Activated T-cell treated with anti-CD3 and anti-CD28 coated beads, Interleukin-2, amount 50 U/mL, for 72 hours (primary cell): Measurements from ENCODE around the gene WDR81. TPM values are rescaled to one million over a fixed set of nuclear protein-coding genes. Genes with fewer than 3 reads are reported as not detected.
A peak's percentile ranks its signal among the peaks of the same experiment; 100 is the strongest.
"Not testable (repeated sequence)": the region's sequence is repeated elsewhere in the genome, so short reads cannot be mapped to it uniquely, and the experiment has no call there.

Source experiments
- ATAC-seq, 2 donors: fragments of 150-1000 bp; cut with Tn5 transposase; replicated peaks in 1 of 2; 2 replicates each; pipeline ENCODE4 v1.10.0; 2021; ENCODE audit warnings: moderate library complexity in 2 of 2, mild to moderate bottlenecking in 1 of 2
- DNase-seq, 2 donors: peaks; one replicate each; pipeline ENCODE4 v3.0.0; 2021 to 2022; ENCODE audit warnings: mixed read lengths in 1 of 2
- H3K27ac Mint-ChIP-seq: one replicate; pipeline ENCODE4 v1.8.0; 2022; ENCODE audit warnings: mild to moderate bottlenecking, moderate library complexity, mixed read lengths
- H3K27me3 Mint-ChIP-seq: one replicate; pipeline ENCODE4 v1.8.0; 2022; ENCODE audit warnings: low read depth, mixed read lengths
- H3K36me3 Mint-ChIP-seq, 2 donors: one replicate each; pipeline ENCODE4 v1.8.0; 2022; ENCODE audit warnings: mixed read lengths in 2 of 2, mild to moderate bottlenecking in 1 of 2; ENCODE audit not compliant: insufficient read depth in 2 of 2
- H3K4me1 Mint-ChIP-seq: one replicate; pipeline ENCODE4 v1.8.0; 2022; ENCODE audit warnings: low read depth, mixed read lengths
- H3K4me3 Mint-ChIP-seq, 2 donors: one replicate each; pipeline ENCODE4 v1.8.0; 2022; ENCODE audit warnings: mild to moderate bottlenecking in 2 of 2, mixed read lengths in 2 of 2, moderate library complexity in 2 of 2
- H3K9me3 Mint-ChIP-seq, 2 donors: one replicate each; pipeline ENCODE4 v1.8.0; 2022; ENCODE audit warnings: mixed read lengths in 2 of 2
- total RNA-seq, 2 donors: library from RNA; stranded (reverse); gene quantifications; one replicate each; pipeline ENCODE4 v1.2.3, GENCODE V29; 2022

The WDR81 gene
- total RNA-seq, 2 donors from 2014 or later: 9.4 to 11.2 TPM

DNA sequence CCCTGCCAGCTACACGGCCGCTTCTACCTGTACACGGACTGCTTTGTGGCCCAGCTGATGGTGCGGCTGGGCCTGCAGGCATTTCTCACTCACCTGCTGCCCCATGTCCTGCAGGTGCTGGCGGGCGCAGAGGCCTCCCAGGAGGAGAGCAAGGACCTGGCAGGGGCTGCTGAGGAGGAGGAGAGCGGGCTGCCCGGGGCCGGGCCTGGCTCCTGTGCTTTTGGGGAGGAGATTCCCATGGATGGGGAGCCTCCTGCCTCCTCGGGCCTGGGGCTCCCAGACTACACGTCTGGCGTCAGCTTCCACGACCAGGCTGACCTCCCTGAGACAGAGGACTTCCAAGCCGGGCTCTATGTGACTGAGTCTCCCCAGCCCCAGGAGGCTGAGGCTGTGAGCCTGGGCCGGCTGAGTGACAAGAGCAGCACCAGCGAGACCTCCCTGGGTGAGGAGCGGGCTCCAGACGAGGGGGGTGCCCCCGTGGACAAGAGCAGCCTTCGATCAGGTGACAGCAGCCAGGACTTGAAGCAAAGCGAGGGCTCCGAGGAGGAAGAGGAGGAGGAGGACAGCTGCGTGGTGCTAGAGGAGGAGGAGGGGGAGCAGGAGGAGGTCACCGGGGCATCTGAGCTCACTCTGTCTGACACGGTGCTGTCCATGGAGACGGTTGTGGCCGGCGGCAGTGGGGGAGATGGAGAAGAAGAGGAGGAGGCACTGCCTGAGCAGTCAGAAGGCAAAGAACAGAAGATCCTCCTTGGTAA is 3.5 kb downstream of the WDR81 start:
- DNase-seq (no peak), ATAC-seq (no peak)
- no peaks in the 10 kb centered on the region for H3K36me3 Mint-ChIP-seq
- H3K27ac Mint-ChIP-seq: no peak overlapping the region
- H3K27me3 Mint-ChIP-seq: no peaks in the 10 kb centered on the region
- H3K4me1 Mint-ChIP-seq: peaks cover 32% of the 10 kb centered on the region
- no peaks in the 10 kb centered on the region for H3K9me3 Mint-ChIP-seq
- no peak overlapping the region for H3K4me3 Mint-ChIP-seq

GRCh38 chr17:1729966-1730325 is 5.4 kb downstream of the WDR81 start:
- no peaks in the 10 kb centered on the region for H3K36me3 Mint-ChIP-seq
- H3K27ac Mint-ChIP-seq: peak overlapping the region; percentile 42
- ATAC-seq (no peak), DNase-seq (no peak)
- no peaks in the 10 kb centered on the region for H3K27me3 Mint-ChIP-seq
- no peak overlapping the region for H3K4me3 Mint-ChIP-seq
- H3K4me1 Mint-ChIP-seq: peaks cover 22% of the 10 kb centered on the region
- H3K9me3 Mint-ChIP-seq: no peaks in the 10 kb centered on the region

DNA sequence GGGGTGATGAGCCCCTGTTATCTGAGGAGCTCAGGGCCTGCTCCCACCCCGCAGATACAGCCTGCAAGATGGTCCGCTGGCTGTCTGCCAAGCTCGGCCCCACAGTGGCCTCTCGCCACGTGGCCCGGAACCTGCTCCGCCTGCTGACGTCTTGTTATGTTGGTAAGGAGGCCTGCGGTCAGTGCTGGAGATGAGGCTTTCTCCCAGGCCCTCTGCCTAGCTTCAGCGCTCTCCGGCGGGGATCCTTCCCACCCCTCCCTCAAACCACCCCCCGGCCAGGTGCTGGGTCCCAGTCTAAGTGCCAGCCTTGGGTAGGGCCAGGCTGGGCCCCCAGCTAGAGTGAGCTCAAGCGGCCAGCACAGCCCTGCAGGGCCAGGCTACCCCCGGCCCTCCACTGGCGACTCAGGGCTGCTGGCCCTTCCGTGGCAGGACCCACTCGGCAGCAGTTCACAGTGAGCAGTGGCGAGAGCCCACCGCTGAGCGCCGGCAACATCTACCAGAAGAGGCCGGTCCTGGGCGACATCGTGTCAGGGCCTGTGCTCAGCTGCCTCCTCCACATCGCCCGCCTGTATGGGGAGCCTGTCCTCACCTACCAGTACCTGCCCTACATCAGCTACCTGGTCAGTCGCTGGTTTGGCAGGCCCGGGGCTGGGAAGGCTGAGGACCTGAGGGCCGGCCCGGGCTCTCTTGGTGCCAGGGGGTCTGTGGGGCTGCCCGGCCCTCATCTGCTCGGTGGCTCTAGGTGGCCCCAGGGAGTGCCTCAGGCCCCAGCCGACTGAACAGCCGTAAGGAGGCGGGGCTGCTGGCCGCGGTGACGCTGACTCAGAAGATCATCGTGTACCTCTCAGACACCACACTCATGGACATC is 6.1 kb downstream of the WDR81 start:
- Mint-ChIP-seq H3K4me1 (peaks cover 19% of the 10 kb centered on the region), H3K36me3 (no peaks in the 10 kb centered on the region), H3K4me3 (no peak overlapping the region), H3K9me3 (no peaks in the 10 kb centered on the region), H3K27me3 (no peaks in the 10 kb centered on the region), H3K27ac (no peak overlapping the region)
- ATAC-seq: peak in 1 of 2 donors; percentile 13
- no peak for DNase-seq

DNA sequence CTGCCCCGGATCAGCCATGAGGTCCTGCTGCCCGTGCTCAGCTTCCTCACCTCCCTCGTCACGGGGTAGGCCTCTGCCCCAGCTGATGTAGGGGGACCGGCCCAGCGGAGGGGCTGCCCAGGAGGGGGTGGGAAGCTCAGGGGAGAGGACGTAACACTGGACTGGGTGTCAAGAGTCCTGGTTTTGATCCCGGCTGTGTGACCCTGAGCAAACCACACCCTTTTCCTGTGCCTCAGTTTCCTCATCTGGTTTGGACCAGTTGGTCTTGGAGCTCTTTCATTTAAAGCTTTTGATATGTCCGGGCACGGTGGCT is 6.6 kb downstream of the WDR81 start:
- no peaks in the 10 kb centered on the region for H3K9me3 Mint-ChIP-seq
- H3K4me1 Mint-ChIP-seq: peaks cover 16% of the 10 kb centered on the region
- no peaks in the 10 kb centered on the region for H3K27me3 Mint-ChIP-seq
- H3K4me3 Mint-ChIP-seq: no peak overlapping the region
- no peak for DNase-seq
- no peaks in the 10 kb centered on the region for H3K36me3 Mint-ChIP-seq
- no peak for ATAC-seq
- no peak overlapping the region for H3K27ac Mint-ChIP-seq

DNA sequence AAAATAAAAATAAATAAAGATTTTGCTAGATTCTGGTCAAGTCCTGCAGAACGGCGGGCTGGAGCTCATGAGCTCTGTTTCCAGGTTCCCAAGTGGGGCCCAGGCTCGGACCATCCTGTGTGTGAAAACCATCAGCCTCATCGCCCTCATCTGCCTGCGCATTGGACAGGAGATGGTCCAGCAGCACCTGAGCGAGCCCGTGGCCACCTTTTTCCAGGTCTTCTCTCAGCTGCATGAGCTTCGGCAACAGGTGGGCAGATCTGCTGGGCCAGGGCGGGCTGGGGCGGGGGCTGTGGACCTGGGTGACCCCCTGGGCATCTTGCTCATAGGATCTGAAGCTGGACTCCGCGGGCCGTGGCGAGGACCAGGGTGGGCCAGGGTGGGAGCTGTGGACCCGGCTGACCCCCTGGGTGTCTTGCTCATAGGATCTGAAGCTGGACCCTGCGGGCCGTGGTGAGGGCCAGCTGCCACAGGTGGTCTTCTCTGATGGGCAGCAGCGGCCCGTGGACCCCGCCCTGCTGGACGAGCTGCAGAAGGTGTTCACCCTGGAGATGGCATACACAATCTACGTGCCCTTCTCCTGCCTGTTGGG is 7.8 kb downstream of the WDR81 start:
- no peaks in the 10 kb centered on the region for H3K27me3 Mint-ChIP-seq

DNA sequence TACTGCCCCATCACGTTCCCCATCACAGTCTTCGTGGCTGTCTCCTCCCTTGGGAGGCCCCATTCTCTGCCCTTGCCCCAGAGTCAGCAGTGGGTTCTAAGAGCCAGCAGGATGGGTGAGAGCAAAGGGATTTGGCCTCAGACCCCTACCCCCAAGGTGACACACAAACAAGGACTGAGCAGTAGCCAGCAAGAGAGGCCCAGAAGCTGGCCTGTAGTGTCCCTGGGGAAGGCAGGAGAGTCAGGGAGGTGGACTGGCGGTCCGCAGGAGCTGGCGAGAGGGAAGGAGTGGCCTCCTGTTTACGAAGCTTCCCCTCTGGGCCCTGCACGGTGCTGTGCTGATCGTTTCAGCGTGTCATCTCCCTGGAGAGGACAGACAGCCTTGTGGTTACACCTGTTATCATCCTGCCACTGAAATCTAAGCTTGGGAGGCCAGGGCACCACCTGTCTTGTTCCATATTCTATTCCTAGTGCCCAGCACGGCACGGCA is 8.4 kb downstream of the WDR81 start:
- Mint-ChIP-seq H3K27me3 (no peaks in the 10 kb centered on the region), H3K4me1 (peaks cover 30% of the 10 kb centered on the region), H3K27ac (no peak overlapping the region), H3K9me3 (no peaks in the 10 kb centered on the region), H3K36me3 (no peaks in the 10 kb centered on the region), H3K4me3 (no peak overlapping the region)
- no peak for DNase-seq
- no peak for ATAC-seq

More for the DNA sequence above, 7.8 kb downstream of the WDR81 start:
- Mint-ChIP-seq H3K4me3 (no peak overlapping the region), H3K4me1 (peaks cover 27% of the 10 kb centered on the region), H3K27ac (no peak overlapping the region), H3K36me3 (no peaks in the 10 kb centered on the region), H3K9me3 (no peaks in the 10 kb centered on the region)
- DNase-seq (no peak), ATAC-seq (no peak)

DNA sequence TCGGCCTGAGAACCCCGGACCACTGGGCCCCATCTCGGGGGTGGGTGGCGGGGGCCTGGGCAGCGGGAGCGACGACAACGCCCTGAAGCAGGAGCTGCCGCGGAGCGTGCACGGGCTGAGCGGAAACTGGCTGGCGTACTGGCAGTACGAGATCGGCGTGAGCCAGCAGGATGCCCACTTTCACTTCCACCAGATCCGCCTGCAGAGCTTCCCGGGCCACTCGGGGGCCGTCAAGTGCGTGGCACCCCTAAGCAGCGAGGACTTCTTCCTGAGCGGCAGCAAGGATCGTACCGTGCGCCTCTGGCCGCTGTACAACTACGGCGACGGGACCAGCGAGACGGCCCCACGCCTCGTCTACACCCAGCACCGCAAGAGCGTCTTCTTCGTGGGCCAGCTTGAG is 9.3 kb downstream of the WDR81 start:
- Mint-ChIP-seq H3K4me3 (no peak overlapping the region), H3K36me3 (no peaks in the 10 kb centered on the region), H3K27me3 (no peaks in the 10 kb centered on the region), H3K4me1 (peaks cover 23% of the 10 kb centered on the region), H3K27ac (no peak overlapping the region), H3K9me3 (no peaks in the 10 kb centered on the region)
- DNase-seq: no peak
- ATAC-seq: no peak

DNA sequence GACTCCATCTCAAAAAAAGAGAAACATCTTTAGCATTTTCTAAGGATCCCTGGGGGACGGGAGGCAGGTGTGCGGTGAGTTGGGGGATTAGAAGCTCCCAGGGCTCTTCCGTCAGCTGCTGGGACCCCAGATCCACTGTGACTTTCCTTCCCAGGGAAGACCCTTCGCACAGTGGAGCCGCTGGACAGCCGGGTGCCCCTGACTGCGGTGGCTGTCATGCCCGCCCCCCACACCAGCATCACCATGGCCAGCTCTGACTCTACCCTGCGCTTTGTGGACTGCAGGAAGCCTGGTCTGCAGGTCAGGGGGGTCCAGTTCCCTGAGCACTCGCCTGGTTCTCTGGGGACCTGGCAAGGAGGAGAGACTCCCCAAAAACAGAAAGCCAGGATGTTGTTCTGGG is 10.9 kb downstream of the WDR81 start:
- Mint-ChIP-seq H3K27ac (no peak overlapping the region), H3K27me3 (no peaks in the 10 kb centered on the region), H3K9me3 (no peaks in the 10 kb centered on the region), H3K36me3 (no peaks in the 10 kb centered on the region), H3K4me3 (no peak overlapping the region), H3K4me1 (peaks cover 14% of the 10 kb centered on the region)
- no peak for ATAC-seq
- no peak for DNase-seq

- H3K9me3 Mint-ChIP-seq: no peaks in the 10 kb centered on the region
- peaks cover 14% of the 10 kb centered on the region for H3K4me1 Mint-ChIP-seq
- no peak for DNase-seq
- H3K36me3 Mint-ChIP-seq: no peaks in the 10 kb centered on the region
- H3K27me3 Mint-ChIP-seq: no peaks in the 10 kb centered on the region
- H3K27ac Mint-ChIP-seq: no peak overlapping the region
- no peak for ATAC-seq
- no peak overlapping the region for H3K4me3 Mint-ChIP-seq
Measured at GRCh38 chr17:1735834-1736347, 11.4 kb downstream of the WDR81 start.

DNA sequence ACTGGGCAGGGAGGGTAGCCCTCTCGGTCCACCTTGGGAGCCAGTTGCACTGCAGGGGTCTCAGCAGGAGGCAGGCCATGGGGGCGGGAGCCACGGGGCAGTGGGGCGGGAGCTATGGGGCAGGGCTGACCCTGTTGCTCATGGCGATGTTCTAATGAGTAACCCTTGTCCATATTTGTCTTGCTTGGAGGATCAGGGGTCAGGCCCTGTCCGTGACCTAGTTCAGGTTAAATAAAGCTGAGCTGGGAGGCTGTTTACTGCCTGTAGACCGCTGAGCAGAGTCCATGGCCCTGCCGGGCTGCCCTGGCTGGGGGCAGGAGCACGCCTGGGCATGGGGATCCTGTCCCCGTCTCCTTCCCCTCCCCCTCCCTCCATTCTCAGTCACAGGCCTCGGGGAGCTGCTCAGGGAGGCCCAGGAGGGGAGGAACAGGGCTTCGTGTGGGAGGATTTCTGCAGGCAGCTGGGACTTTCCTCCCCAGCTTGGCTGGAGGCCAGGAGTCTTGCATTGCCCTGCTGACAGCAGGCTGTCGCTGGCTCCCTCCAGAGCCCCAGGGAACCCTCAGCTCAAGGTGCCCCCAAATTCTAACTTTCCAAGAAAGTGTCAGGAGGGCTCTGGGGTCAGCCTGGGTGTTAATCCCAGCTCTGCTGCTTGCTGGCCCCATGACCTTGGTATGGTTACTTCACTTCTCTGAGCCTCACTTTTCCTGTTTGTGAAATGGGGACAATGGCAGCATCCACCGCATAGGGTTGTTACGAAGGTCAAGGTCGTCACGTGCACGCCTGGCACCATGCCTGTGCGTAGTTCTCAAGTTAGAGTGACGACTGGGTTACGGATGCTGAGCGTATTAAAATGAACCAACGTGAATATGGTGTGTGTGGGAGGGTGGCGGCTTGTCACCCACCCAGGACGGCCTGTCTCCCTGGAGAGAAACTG is 12.1 kb downstream of the WDR81 start:
- ATAC-seq: peak; percentile 57 to 84

GRCh38 chr17:1737531-1738291 is 13.2 kb downstream of the WDR81 start:
- no peaks in the 10 kb centered on the region for H3K27me3 Mint-ChIP-seq
- H3K36me3 Mint-ChIP-seq: no peaks in the 10 kb centered on the region
- H3K4me3 Mint-ChIP-seq: no peak overlapping the region
- H3K27ac Mint-ChIP-seq: no peak overlapping the region
- no peak for DNase-seq
- no peaks in the 10 kb centered on the region for H3K9me3 Mint-ChIP-seq
- peaks cover 14% of the 10 kb centered on the region for H3K4me1 Mint-ChIP-seq
- no peak for ATAC-seq

More for the DNA sequence above, 12.1 kb downstream of the WDR81 start:
- no peaks in the 10 kb centered on the region for H3K36me3 Mint-ChIP-seq
- H3K27ac Mint-ChIP-seq: peak overlapping the region; percentile 54
- H3K27me3 Mint-ChIP-seq: no peaks in the 10 kb centered on the region
- peak overlapping the region; percentile 40 for H3K4me3 Mint-ChIP-seq
- DNase-seq: peak; percentile 53 to 70
- H3K9me3 Mint-ChIP-seq: no peaks in the 10 kb centered on the region
- H3K4me1 Mint-ChIP-seq: peaks cover 14% of the 10 kb centered on the region

- H3K4me1 Mint-ChIP-seq, H3K4me3 Mint-ChIP-seq, H3K27me3 Mint-ChIP-seq, H3K9me3 Mint-ChIP-seq, ATAC-seq, H3K36me3 Mint-ChIP-seq, H3K27ac Mint-ChIP-seq, DNase-seq: not testable (repeated sequence)
Measured at GRCh38 chr17:1741899-1742298, 17.4 kb downstream of the WDR81 start.
